ENCODE results near the gene CLDN6. TPM values are rescaled to one million over a fixed set of nuclear protein-coding genes. Genes with fewer than 3 reads are reported as not detected.

CLDN6 gene
- total RNA-seq, 1 experiment from 2014 or later: not detected

DNA sequence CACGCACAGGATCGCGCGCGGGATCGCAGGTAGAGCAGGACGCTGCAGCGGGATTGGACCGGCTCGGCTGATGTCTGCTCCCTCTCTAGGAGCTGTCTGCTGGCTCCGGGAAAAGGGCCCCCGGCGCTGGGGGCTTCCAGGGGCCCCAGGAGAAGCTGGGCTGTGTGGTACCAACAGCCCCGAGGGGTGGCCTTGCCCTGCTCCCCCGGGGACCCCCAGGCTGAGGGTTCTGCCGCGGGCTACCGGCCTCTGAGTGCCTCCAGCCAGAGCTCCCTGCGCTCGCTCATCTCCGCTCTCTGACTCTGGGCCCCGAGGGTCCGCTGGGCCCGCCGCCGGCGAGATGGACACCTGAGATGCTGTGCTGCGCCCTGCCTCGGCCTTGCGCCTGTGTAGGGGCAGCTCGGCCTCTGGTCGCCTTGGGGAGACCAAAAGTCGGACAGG is 50.2 kb downstream of the CLDN6 start:
- H3K9me3 Mint-ChIP-seq (ENCODE audit: unreplicated experiment): no peaks in the 10 kb centered on the region
- no peaks in the 10 kb centered on the region for H3K36me3 Mint-ChIP-seq (ENCODE audit: insufficient read depth, unreplicated experiment)
- intact Hi-C loops (cut with micrococcal nuclease): no loop called here
- no peaks in the 10 kb centered on the region for H3K27me3 Mint-ChIP-seq (ENCODE audit: insufficient read depth, unreplicated experiment)
- H3K27ac Mint-ChIP-seq (ENCODE audit: low read depth, unreplicated experiment): no peak overlapping the region
- CTCF ChIA-PET: no interaction called here
- TF ChIP-seq, protein P1, sequence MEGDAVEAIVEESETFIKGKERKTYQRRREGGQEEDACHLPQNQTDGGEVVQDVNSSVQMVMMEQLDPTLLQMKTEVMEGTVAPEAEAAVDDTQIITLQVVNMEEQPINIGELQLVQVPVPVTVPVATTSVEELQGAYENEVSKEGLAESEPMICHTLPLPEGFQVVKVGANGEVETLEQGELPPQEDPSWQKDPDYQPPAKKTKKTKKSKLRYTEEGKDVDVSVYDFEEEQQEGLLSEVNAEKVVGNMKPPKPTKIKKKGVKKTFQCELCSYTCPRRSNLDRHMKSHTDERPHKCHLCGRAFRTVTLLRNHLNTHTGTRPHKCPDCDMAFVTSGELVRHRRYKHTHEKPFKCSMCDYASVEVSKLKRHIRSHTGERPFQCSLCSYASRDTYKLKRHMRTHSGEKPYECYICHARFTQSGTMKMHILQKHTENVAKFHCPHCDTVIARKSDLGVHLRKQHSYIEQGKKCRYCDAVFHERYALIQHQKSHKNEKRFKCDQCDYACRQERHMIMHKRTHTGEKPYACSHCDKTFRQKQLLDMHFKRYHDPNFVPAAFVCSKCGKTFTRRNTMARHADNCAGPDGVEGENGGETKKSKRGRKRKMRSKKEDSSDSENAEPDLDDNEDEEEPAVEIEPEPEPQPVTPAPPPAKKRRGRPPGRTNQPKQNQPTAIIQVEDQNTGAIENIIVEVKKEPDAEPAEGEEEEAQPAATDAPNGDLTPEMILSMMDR (IDR thresholded peaks at IDR 0.05; ENCODE audit: unreplicated experiment): no peak
- peaks cover 5% of the 10 kb centered on the region for H3K4me1 Mint-ChIP-seq (ENCODE audit: insufficient read depth, unreplicated experiment)
- BruUV-seq (replicated peaks): no TSS peak
- DNase-seq (ENCODE audit: unreplicated experiment): no peak
- POLR2A ChIA-PET: interaction anchor here (0.6 to 2.8 kb wide), 4 partner anchors 11 to 214 kb away, joined by 3 to 19 read pairs (median 4); partner anchors contain the start of gene PKMYT1
- H3K4me3 Mint-ChIP-seq (ENCODE audit: unreplicated experiment): no peak overlapping the region

DNA sequence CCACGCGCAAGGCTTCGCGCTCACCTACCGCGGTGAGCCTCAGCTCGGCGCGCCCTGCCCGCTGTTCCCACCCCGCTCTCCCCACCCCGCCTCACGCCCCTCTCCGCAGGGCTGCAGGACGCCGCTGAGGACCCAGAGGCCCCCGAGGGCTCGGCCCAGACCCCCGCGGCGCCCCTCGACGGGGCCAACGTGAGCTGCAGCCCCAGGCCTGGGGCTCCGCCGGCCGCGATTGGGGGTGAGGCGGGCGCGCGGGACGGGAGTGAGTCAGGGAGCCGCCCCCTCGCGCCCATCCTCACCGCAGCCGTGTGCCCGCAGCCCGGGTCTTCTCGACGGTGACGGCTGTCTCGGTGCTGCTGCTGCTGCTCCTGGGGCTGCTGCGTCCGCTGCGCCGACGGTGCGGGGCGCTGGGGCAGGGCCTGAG is 50.8 kb downstream of the CLDN6 start:
- TF ChIP-seq, protein P1 (IDR thresholded peaks at IDR 0.05; ENCODE audit: unreplicated experiment): no peak
- intact Hi-C loops (cut with micrococcal nuclease): no loop called here
- H3K4me3 Mint-ChIP-seq (ENCODE audit: unreplicated experiment): no peak overlapping the region
- H3K36me3 Mint-ChIP-seq (ENCODE audit: insufficient read depth, unreplicated experiment): no peaks in the 10 kb centered on the region
- POLR2A ChIA-PET: interaction anchor here (0.6 kb wide), 2 partner anchors 12 to 214 kb away, joined by 3 read pairs; no protein-coding TSS in a partner anchor
- no peaks in the 10 kb centered on the region for H3K27me3 Mint-ChIP-seq (ENCODE audit: insufficient read depth, unreplicated experiment)
- CTCF ChIA-PET: no interaction called here
- DNase-seq (ENCODE audit: unreplicated experiment): no peak
- H3K4me1 Mint-ChIP-seq (ENCODE audit: insufficient read depth, unreplicated experiment): peaks cover 5% of the 10 kb centered on the region
- H3K27ac Mint-ChIP-seq (ENCODE audit: low read depth, unreplicated experiment): no peak overlapping the region
- BruUV-seq (replicated peaks): no TSS peak
- H3K9me3 Mint-ChIP-seq (ENCODE audit: unreplicated experiment): no peaks in the 10 kb centered on the region

DNA sequence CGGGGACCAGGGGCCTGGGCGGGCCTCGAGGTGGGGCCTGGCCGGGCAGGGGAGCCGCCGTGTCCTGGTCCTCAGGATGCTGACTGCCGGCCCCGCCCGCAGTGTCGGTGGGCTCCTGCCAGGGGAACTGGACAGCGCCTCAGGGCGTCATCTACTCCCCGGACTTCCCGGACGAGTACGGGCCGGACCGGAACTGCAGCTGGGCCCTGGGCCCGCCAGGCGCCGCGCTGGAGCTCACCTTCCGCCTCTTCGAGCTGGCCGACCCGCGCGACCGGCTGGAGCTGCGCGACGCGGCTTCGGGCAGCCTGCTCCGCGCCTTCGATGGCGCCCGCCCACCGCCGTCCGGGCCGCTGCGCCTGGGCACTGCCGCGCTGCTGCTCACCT is 51.2 kb downstream of the CLDN6 start:
- POLR2A ChIA-PET: no interaction called here
- H3K4me1 Mint-ChIP-seq (ENCODE audit: insufficient read depth, unreplicated experiment): peaks cover 5% of the 10 kb centered on the region
- no peaks in the 10 kb centered on the region for H3K27me3 Mint-ChIP-seq (ENCODE audit: insufficient read depth, unreplicated experiment)
- TF ChIP-seq, protein P1 (IDR thresholded peaks at IDR 0.05; ENCODE audit: unreplicated experiment): no peak
- intact Hi-C loops (cut with micrococcal nuclease): no loop called here
- CTCF ChIA-PET: no interaction called here
- H3K36me3 Mint-ChIP-seq (ENCODE audit: insufficient read depth, unreplicated experiment): no peaks in the 10 kb centered on the region
- no peak overlapping the region for H3K27ac Mint-ChIP-seq (ENCODE audit: low read depth, unreplicated experiment)
- no peak overlapping the region for H3K4me3 Mint-ChIP-seq (ENCODE audit: unreplicated experiment)
- no TSS peak for BruUV-seq (replicated peaks)
- DNase-seq (ENCODE audit: unreplicated experiment): no peak
- H3K9me3 Mint-ChIP-seq (ENCODE audit: unreplicated experiment): no peaks in the 10 kb centered on the region

DNA sequence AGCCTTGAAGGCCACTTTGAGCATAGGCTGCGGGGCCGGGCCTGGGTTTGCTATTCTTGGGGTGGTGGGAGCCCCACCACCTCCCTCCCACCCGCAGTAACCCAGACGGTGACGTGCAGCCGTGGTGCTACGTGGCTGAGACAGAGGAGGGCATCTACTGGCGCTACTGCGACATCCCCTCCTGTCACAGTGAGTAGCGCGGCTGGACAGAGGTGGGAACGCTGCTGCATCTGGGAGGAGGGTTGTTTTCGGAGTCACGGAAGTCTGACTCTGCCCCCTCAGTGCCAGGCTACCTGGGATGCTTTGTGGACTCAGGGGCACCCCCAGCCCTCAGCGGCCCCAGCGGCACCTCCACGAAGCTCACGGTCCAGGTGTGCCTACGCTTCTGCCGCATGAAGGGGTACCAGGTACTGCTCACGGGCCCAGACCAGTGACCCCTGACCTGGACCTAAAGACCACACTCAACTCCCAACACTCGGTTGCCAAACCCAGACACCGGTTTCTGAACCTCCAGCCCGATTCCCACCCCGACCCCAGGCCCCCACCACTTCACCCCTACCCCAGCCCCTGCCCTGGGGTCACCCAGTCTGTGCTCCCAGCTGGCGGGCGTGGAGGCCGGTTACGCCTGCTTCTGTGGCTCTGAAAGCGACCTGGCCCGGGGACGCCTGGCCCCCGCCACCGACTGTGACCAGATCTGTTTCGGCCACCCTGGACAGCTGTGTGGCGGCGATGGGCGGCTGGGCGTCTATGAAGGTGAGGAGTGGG is 51.8 kb downstream of the CLDN6 start:
- DNase-seq (ENCODE audit: unreplicated experiment): no peak
- POLR2A ChIA-PET: no interaction called here
- no peaks in the 10 kb centered on the region for H3K27me3 Mint-ChIP-seq (ENCODE audit: insufficient read depth, unreplicated experiment)
- no peaks in the 10 kb centered on the region for H3K9me3 Mint-ChIP-seq (ENCODE audit: unreplicated experiment)
- CTCF ChIA-PET: no interaction called here
- no peaks in the 10 kb centered on the region for H3K36me3 Mint-ChIP-seq (ENCODE audit: insufficient read depth, unreplicated experiment)
- BruUV-seq (replicated peaks): no TSS peak
- H3K4me3 Mint-ChIP-seq (ENCODE audit: unreplicated experiment): no peak overlapping the region
- intact Hi-C loops (cut with micrococcal nuclease): no loop called here
- H3K27ac Mint-ChIP-seq (ENCODE audit: low read depth, unreplicated experiment): no peak overlapping the region
- peaks cover 5% of the 10 kb centered on the region for H3K4me1 Mint-ChIP-seq (ENCODE audit: insufficient read depth, unreplicated experiment)
- TF ChIP-seq, protein P1 (IDR thresholded peaks at IDR 0.05; ENCODE audit: unreplicated experiment): no peak

Other genes with a start within 250 kb of the CLDN6 start
- gene ELOB, start 240.9 kb downstream of the CLDN6 start, total RNA-seq (2022): 438 and 504 TPM in 2 replicates
- not detected in 2 replicates for gene PRSS33, start 230.6 kb downstream of the CLDN6 start, total RNA-seq (2022)
- gene PRSS41, start 219.7 kb downstream of the CLDN6 start, total RNA-seq (2022): not detected in 2 replicates
- 16.4 TPM in 2 replicates for gene PRSS21, start 200.9 kb downstream of the CLDN6 start, total RNA-seq (2022)
- 4.0 and 6.9 TPM in 2 replicates for gene ZG16B, start 187.9 kb downstream of the CLDN6 start, total RNA-seq (2022)
- gene PRSS22, start 160.0 kb downstream of the CLDN6 start, total RNA-seq (2022): not detected in 2 replicates
- gene FLYWCH2, start 135.0 kb downstream of the CLDN6 start, total RNA-seq (2022): 24.4 and 27.7 TPM in 2 replicates
- 76.3 and 86.2 TPM in 2 replicates for gene FLYWCH1, start 106.3 kb downstream of the CLDN6 start, total RNA-seq (2022)
- 0.42 TPM in 1 of 2 replicates, not detected in the other for gene KREMEN2, start 53.9 kb downstream of the CLDN6 start, total RNA-seq (2022)
- 4.8 and 7.9 TPM in 2 replicates for gene PAQR4, start 48.8 kb downstream of the CLDN6 start, total RNA-seq (2022)
- gene PKMYT1, start 37.7 kb downstream of the CLDN6 start, total RNA-seq (2022): 16.9 and 34.7 TPM in 2 replicates
- 0.39 and 0.44 TPM in 2 replicates for gene CLDN9, start 5.3 kb downstream of the CLDN6 start, total RNA-seq (2022)
- 436 and 641 TPM in 2 replicates for gene TNFRSF12A, start 2.2 kb upstream of the CLDN6 start, total RNA-seq (2022)
- 13.6 and 20.4 TPM in 2 replicates for gene HCFC1R1, start 5.8 kb upstream of the CLDN6 start, total RNA-seq (2022)
- gene THOC6, start 5.9 kb upstream of the CLDN6 start, total RNA-seq (2022): 36.8 and 53.1 TPM in 2 replicates
- 0.23 and 0.39 TPM in 2 replicates for gene BICDL2, start 18.8 kb upstream of the CLDN6 start, total RNA-seq (2022)
- 0.26 and 0.64 TPM in 2 replicates for gene MMP25, start 28.4 kb upstream of the CLDN6 start, total RNA-seq (2022)
- 24.0 and 29.8 TPM in 2 replicates for gene IL32, start 47.5 kb upstream of the CLDN6 start, total RNA-seq (2022)
- 0.49 and 1.4 TPM in 2 replicates for gene ZSCAN10, start 81.1 kb upstream of the CLDN6 start, total RNA-seq (2022)
- gene ZNF205, start 94.4 kb upstream of the CLDN6 start, total RNA-seq (2022): 11.8 and 12.1 TPM in 2 replicates
- gene ZNF213, start 116.8 kb upstream of the CLDN6 start, total RNA-seq (2022): 19.7 and 20.7 TPM in 2 replicates
- not detected in 2 replicates for gene OR1F1, start 170.0 kb upstream of the CLDN6 start, total RNA-seq (2022)
- 6.6 and 8.8 TPM in 2 replicates for gene ZNF200, start 217.0 kb upstream of the CLDN6 start, total RNA-seq (2022)
- gene MEFV, start 238.4 kb upstream of the CLDN6 start, total RNA-seq (2022): 0.49 and 0.72 TPM in 2 replicates